ENCODE results near the gene ZBTB38. TPM values are rescaled to one million over a fixed set of nuclear protein-coding genes. Genes with fewer than 3 reads are reported as not detected.
A peak's percentile ranks its signal among the peaks of the same experiment; 100 is the strongest.

ZBTB38 gene
- total and polyA plus RNA-seq, 2 donors (not counting 1 experiment from before 2014, with no cell fraction given): 96.0 to 191 TPM

DNA sequence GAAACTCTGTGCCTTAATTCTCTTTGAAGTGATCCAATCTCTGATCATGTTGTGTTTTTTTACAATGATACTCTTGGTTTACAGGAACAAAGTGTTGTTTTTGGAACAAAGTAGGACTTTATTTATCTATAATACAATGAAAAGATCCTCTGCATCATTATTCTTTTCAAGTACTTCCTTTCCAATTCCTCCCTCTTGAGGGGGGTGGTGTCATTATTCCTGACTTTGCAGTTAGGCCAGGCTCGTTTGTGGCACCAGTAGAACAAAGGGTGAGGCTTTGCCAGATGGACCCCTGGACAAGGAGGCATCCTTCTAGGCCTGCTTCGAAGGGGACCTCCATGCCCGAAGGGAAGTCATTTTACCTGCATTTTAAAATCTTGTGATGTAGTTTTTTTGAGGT, 41.7 kb upstream of the ZBTB38 start:
- TF ChIP-seq, protein P1, sequence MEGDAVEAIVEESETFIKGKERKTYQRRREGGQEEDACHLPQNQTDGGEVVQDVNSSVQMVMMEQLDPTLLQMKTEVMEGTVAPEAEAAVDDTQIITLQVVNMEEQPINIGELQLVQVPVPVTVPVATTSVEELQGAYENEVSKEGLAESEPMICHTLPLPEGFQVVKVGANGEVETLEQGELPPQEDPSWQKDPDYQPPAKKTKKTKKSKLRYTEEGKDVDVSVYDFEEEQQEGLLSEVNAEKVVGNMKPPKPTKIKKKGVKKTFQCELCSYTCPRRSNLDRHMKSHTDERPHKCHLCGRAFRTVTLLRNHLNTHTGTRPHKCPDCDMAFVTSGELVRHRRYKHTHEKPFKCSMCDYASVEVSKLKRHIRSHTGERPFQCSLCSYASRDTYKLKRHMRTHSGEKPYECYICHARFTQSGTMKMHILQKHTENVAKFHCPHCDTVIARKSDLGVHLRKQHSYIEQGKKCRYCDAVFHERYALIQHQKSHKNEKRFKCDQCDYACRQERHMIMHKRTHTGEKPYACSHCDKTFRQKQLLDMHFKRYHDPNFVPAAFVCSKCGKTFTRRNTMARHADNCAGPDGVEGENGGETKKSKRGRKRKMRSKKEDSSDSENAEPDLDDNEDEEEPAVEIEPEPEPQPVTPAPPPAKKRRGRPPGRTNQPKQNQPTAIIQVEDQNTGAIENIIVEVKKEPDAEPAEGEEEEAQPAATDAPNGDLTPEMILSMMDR (conservative IDR thresholded peaks at IDR 0.05 in 1 of 2, IDR thresholded peaks at IDR 0.05 in 1 of 2; ENCODE audit: low read depth in 1 of 2, low read length in 2 of 2): no peak
- TF ChIP-seq EZH2 (IDR thresholded peaks at IDR 0.05; ENCODE audit: low read length, missing control alignments): no peak
- no peak overlapping the region for H3K9ac ChIP-seq (ENCODE audit: insufficient read depth, low read length)
- no peak overlapping the region for H3K27ac ChIP-seq (ENCODE audit: insufficient read depth, low read length)
- no peaks in the 10 kb centered on the region for H3K27me3 ChIP-seq (ENCODE audit: control insufficient read depth, insufficient read depth, low read length)
- H2AFZ ChIP-seq (ENCODE audit: low read length): no peak overlapping the region
- H4K20me1 ChIP-seq (ENCODE audit: control insufficient read depth, extremely low read depth, insufficient read depth, low read length): no peaks in the 10 kb centered on the region
- H3K9me3 ChIP-seq (ENCODE audit: control insufficient read depth, insufficient read depth, low read depth, low read length): no peaks in the 10 kb centered on the region
- H3K36me3 ChIP-seq (ENCODE audit: control insufficient read depth, insufficient read depth, low read length): no peaks in the 10 kb centered on the region
- H3K4me3 ChIP-seq (replicated peaks in 1 of 4; ENCODE audit: control extremely low read depth in 1 of 4, insufficient read depth in 1 of 4, low read depth in 3 of 4, low read length in 4 of 4): no peak overlapping the region
- H3K4me1 ChIP-seq (ENCODE audit: control insufficient read depth, extremely low read depth, insufficient read depth, low read length): peaks cover 11% of the 10 kb centered on the region
- H3K79me2 ChIP-seq (ENCODE audit: control insufficient read depth, insufficient read depth, low read length): no peaks in the 10 kb centered on the region
- no peak for DNase-seq (ENCODE audit: low read depth in 2 of 2)
- no peak overlapping the region for H3K4me2 ChIP-seq (ENCODE audit: extremely low read depth, insufficient read depth, low read length)

DNA sequence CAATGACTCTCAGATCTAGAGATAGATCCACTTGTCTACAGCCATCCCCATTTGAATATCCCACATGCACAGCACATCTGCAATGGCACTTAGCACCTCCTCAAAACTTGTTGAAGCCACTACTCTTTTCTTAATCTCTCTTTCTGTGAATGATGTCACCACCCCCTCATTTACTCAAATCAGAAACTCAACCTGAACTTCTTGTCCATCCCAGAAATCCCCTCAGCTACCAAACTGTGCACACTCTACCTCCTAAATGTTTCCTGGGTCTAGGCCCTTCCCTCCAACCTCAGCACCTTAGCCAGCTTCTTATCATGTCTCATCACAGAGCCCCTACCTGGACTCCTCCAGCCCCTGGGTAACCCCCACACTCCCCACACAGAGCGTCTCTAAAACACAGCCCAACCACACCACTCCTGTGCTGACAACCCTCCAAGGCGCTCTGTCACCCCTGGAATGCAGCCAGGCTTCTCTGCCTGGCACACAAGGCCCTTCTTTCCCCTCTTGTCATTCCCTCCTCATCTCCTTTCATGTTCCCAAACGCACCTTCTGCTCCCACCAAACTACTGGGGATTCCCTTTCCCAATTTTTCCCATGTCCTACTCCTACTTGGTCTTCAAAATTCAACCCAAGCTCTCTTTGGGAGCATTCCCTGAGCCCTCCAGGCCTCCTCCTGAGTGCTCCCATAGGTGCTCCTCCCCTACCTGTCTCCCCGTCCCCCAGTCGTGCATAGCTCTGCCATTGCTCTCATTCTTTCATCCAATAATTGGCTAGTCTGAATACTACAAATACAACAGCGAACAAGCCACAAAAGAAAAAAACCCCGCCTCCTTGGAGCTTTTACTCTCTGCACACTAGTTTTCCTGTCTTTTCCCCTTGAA, 39.8 kb upstream of the ZBTB38 start:
- no peak overlapping the region for H3K9ac ChIP-seq (ENCODE audit: insufficient read depth, low read length)
- no peak for TF ChIP-seq EZH2 (IDR thresholded peaks at IDR 0.05; ENCODE audit: low read length, missing control alignments)
- TF ChIP-seq, protein P1 (conservative IDR thresholded peaks at IDR 0.05 in 1 of 2, IDR thresholded peaks at IDR 0.05 in 1 of 2; ENCODE audit: low read depth in 1 of 2, low read length in 2 of 2): no peak
- H3K27ac ChIP-seq (ENCODE audit: insufficient read depth, low read length): no peak overlapping the region
- no peak overlapping the region for H3K4me2 ChIP-seq (ENCODE audit: extremely low read depth, insufficient read depth, low read length)
- H2AFZ ChIP-seq (ENCODE audit: low read length): no peak overlapping the region
- H3K79me2 ChIP-seq (ENCODE audit: control insufficient read depth, insufficient read depth, low read length): no peaks in the 10 kb centered on the region
- H4K20me1 ChIP-seq (ENCODE audit: control insufficient read depth, extremely low read depth, insufficient read depth, low read length): no peaks in the 10 kb centered on the region
- no peaks in the 10 kb centered on the region for H3K36me3 ChIP-seq (ENCODE audit: control insufficient read depth, insufficient read depth, low read length)
- DNase-seq (ENCODE audit: low read depth in 2 of 2): no peak
- H3K4me1 ChIP-seq (ENCODE audit: control insufficient read depth, extremely low read depth, insufficient read depth, low read length): peaks cover 26% of the 10 kb centered on the region
- no peak overlapping the region for H3K4me3 ChIP-seq (replicated peaks in 1 of 4; ENCODE audit: control extremely low read depth in 1 of 4, insufficient read depth in 1 of 4, low read depth in 3 of 4, low read length in 4 of 4)
- H3K9me3 ChIP-seq (ENCODE audit: control insufficient read depth, insufficient read depth, low read depth, low read length): no peaks in the 10 kb centered on the region
- no peaks in the 10 kb centered on the region for H3K27me3 ChIP-seq (ENCODE audit: control insufficient read depth, insufficient read depth, low read length)

DNA sequence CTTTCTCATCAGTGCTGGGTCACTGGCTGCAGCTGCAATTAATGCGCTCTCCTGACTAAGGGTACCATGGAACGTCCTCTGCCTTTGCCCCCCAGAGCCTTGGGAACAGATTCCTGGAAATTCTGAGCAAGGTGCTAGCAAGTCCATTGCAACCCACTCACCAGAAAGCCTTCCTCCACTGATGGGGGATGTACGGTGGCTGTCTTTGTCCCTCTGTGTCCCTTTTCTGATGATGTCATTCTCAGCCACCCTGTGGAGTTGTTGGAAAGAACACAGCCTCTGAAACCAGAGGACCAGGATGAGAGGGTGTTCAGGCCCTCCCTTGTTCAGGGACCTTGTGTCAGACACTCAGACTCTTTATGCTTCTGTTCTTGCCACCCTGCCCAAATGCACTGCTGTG, 38.1 kb upstream of the ZBTB38 start:
- no peaks in the 10 kb centered on the region for H3K27me3 ChIP-seq (ENCODE audit: control insufficient read depth, insufficient read depth, low read length)
- H3K36me3 ChIP-seq (ENCODE audit: control insufficient read depth, insufficient read depth, low read length): no peaks in the 10 kb centered on the region
- peaks cover 29% of the 10 kb centered on the region for H3K4me1 ChIP-seq (ENCODE audit: control insufficient read depth, extremely low read depth, insufficient read depth, low read length)
- TF ChIP-seq EZH2 (IDR thresholded peaks at IDR 0.05; ENCODE audit: low read length, missing control alignments): no peak
- TF ChIP-seq, protein P1 (conservative IDR thresholded peaks at IDR 0.05 in 1 of 2, IDR thresholded peaks at IDR 0.05 in 1 of 2; ENCODE audit: low read depth in 1 of 2, low read length in 2 of 2): no peak
- H3K79me2 ChIP-seq (ENCODE audit: control insufficient read depth, insufficient read depth, low read length): no peaks in the 10 kb centered on the region
- no peak overlapping the region for H3K9ac ChIP-seq (ENCODE audit: insufficient read depth, low read length)
- peak overlapping the region; percentile 83 for H3K27ac ChIP-seq (ENCODE audit: insufficient read depth, low read length)
- no peaks in the 10 kb centered on the region for H4K20me1 ChIP-seq (ENCODE audit: control insufficient read depth, extremely low read depth, insufficient read depth, low read length)
- no peak overlapping the region for H3K4me3 ChIP-seq (replicated peaks in 1 of 4; ENCODE audit: control extremely low read depth in 1 of 4, insufficient read depth in 1 of 4, low read depth in 3 of 4, low read length in 4 of 4)
- H2AFZ ChIP-seq (ENCODE audit: low read length): no peak overlapping the region
- H3K9me3 ChIP-seq (ENCODE audit: control insufficient read depth, insufficient read depth, low read depth, low read length): no peaks in the 10 kb centered on the region
- no peak overlapping the region for H3K4me2 ChIP-seq (ENCODE audit: extremely low read depth, insufficient read depth, low read length)
- no peak for DNase-seq (ENCODE audit: low read depth in 2 of 2)
